H1 (cell line): ENCODE results near the gene TUBA8. TPM values are rescaled to one million over a fixed set of nuclear protein-coding genes. Genes with fewer than 3 reads are reported as not detected.
"Not testable (repeated sequence)": the region's sequence is repeated elsewhere in the genome, so short reads cannot be mapped to it uniquely, and the experiment has no call there.

Source experiments
- CTCF ChIA-PET: fragments of 300-600 bp; sonication (Branson Sonifier 250); formaldehyde crosslinking; loops from one replicate; lab custom pipeline; 2021; ENCODE audit not compliant: partially characterized antibody; lab: Charles Lee
- POLR2A ChIA-PET: fragments of 300-600 bp; sonication (Branson Sonifier 250); formaldehyde crosslinking; loops from one replicate; lab custom pipeline; 2021; ENCODE audit warnings: inconsistent platforms; ENCODE audit not compliant: partially characterized antibody; lab: Charles Lee
- DNase-seq, 2 experiments: peaks; one replicate each; pipeline versions ENCODE4 v3.0.0 to v3.0.0-alpha.2; 2010 to 2022; ENCODE audit warnings: low spot score in 2 of 2, low read depth in 1 of 2, mixed read lengths in 1 of 2
- FAIRE-seq: peaks from 2 replicates; lab custom pipeline; 2011; peaks lifted over from hg19 to GRCh38; lab: Jason Lieb, UNC
- H2AFZ ChIP-seq: 2 replicates; pipeline ENCODE4 v1.8.1; 2012; ENCODE audit warnings: low read length, inconsistent platforms
- H2AK5ac ChIP-seq: 2 replicates; pipeline ENCODE4 v1.6.1; 2013; ENCODE audit warnings: low read depth, low read length
- H2BK120ac ChIP-seq: replicated peaks from 2 replicates; pipeline ENCODE3; 2013; ENCODE audit warnings: low read depth, low read length, inconsistent platforms
- H2BK12ac ChIP-seq: 2 replicates; pipeline ENCODE4 v1.6.1; 2013; ENCODE audit warnings: low read depth, low read length
- H2BK15ac ChIP-seq: 2 replicates; pipeline ENCODE4 v1.6.1; 2013; ENCODE audit warnings: low read length
- H2BK20ac ChIP-seq: 2 replicates; pipeline ENCODE4 v1.6.1; 2013; ENCODE audit warnings: low read length
- H2BK5ac ChIP-seq: 2 replicates; pipeline ENCODE4 v1.6.1; 2013; ENCODE audit warnings: low read depth, low read length
- H3K14ac ChIP-seq: 2 replicates; pipeline ENCODE4 v1.6.1; 2013; ENCODE audit warnings: inconsistent platforms; ENCODE audit not compliant: insufficient read length
- H3K18ac ChIP-seq: 2 replicates; pipeline ENCODE4 v1.6.1; 2013; ENCODE audit warnings: low read length; ENCODE audit errors: extremely low read depth
- H3K23ac ChIP-seq: 2 replicates; pipeline ENCODE4 v1.6.1; 2013; ENCODE audit warnings: inconsistent platforms; ENCODE audit not compliant: insufficient read length
- H3K23me2 ChIP-seq: 2 replicates; pipeline ENCODE4 v1.6.1; 2013; ENCODE audit warnings: low read depth, low read length
- H3K27ac ChIP-seq: 2 replicates; pipeline ENCODE4 v1.6.1; 2011; ENCODE audit warnings: low read depth, low read length, inconsistent platforms
- H3K27me3 ChIP-seq, 4 experiments: replicated peaks in 1 of 4; 1 replicate in 1 of 4; 2 replicates in 3 of 4; pipeline versions ENCODE4 v1.6.1 to v1.8.1; 2011 to 2013; ENCODE audit warnings: low read length in 3 of 4, mild to moderate bottlenecking in 3 of 4, inconsistent platforms in 2 of 4, mixed read lengths in 2 of 4, moderate library complexity in 1 of 4; ENCODE audit not compliant: control insufficient read depth in 3 of 4, insufficient read depth in 3 of 4; ENCODE audit errors: extremely low read depth in 1 of 4
- H3K36me3 ChIP-seq, 4 experiments: 2 replicates each; pipeline versions ENCODE4 v1.6.1 to v1.8.1; 2011 to 2013; ENCODE audit warnings: mild to moderate bottlenecking in 4 of 4, low read length in 3 of 4, moderate library complexity in 2 of 4, control low read depth in 1 of 4, inconsistent platforms in 1 of 4; ENCODE audit not compliant: insufficient read depth in 4 of 4, control insufficient read depth in 2 of 4
- H3K4ac ChIP-seq: replicated peaks from 2 replicates; pipeline ENCODE3; 2013; ENCODE audit warnings: low read length, low read depth, mixed read lengths, inconsistent platforms; ENCODE audit not compliant: insufficient read length
- H3K4me1 ChIP-seq, 4 experiments: replicated peaks in 1 of 4; 1 replicate in 1 of 4; 2 replicates in 3 of 4; pipeline versions ENCODE4 v1.6.1 to v1.8.1; 2011 to 2013; ENCODE audit warnings: low read length in 3 of 4, inconsistent platforms in 2 of 4, mixed read lengths in 1 of 4; ENCODE audit not compliant: insufficient read depth in 4 of 4, control insufficient read depth in 3 of 4
- H3K4me2 ChIP-seq, 2 experiments: 2 replicates each; pipeline versions ENCODE4 v1.6.1 to v1.8.1; 2011 to 2013; ENCODE audit warnings: low read depth in 2 of 2, low read length in 2 of 2, control low read depth in 1 of 2, inconsistent platforms in 1 of 2, mild to moderate bottlenecking in 1 of 2; ENCODE audit not compliant: insufficient read depth in 1 of 2
- H3K4me3 ChIP-seq, 4 experiments: fragments of 200-600, 300-600 bp in 1 of 4; sonication (generic), shearing (Covaris generic), sonication (Bioruptor Twin) in 1 of 4; 2 replicates each; pipeline versions ENCODE4 v1.5.1 to v1.8.1; 2011 to 2016; ENCODE audit warnings: low read length in 4 of 4, low read depth in 3 of 4, control low read depth in 2 of 4, inconsistent platforms in 2 of 4, mild to moderate bottlenecking in 2 of 4, mixed read lengths in 1 of 4, moderate library complexity in 1 of 4; ENCODE audit not compliant: insufficient read depth in 2 of 4; ENCODE audit errors: extremely low read depth in 1 of 4
- H3K56ac ChIP-seq: replicated peaks from 2 replicates; pipeline ENCODE3; 2013; ENCODE audit warnings: low read depth, mild to moderate bottlenecking, mixed read lengths, low read length, inconsistent platforms; ENCODE audit not compliant: insufficient read length
- H3K79me1 ChIP-seq: 2 replicates; pipeline ENCODE4 v1.6.1; 2013; ENCODE audit warnings: low read depth, low read length, control low read depth
- H3K79me2 ChIP-seq, 2 experiments: 2 replicates each; pipeline versions ENCODE4 v1.6.1 to v1.8.1; 2012 to 2013; ENCODE audit warnings: low read length in 2 of 2, mild to moderate bottlenecking in 2 of 2, inconsistent platforms in 1 of 2; ENCODE audit not compliant: insufficient read depth in 2 of 2, control insufficient read depth in 1 of 2
- H3K9ac ChIP-seq, 4 experiments: replicated peaks in 1 of 4; 1 replicate in 1 of 4; 2 replicates in 3 of 4; pipeline versions ENCODE4 v1.6.1 to v1.8.1; 2011 to 2013; ENCODE audit warnings: low read depth in 3 of 4, low read length in 3 of 4, control low read depth in 2 of 4, mild to moderate bottlenecking in 2 of 4, moderate library complexity in 2 of 4, inconsistent platforms in 1 of 4; ENCODE audit errors: extremely low read depth in 1 of 4
- H3K9me3 ChIP-seq, 2 experiments: 2 replicates each; pipeline versions ENCODE4 v1.6.1 to v1.8.1; 2012 to 2013; ENCODE audit warnings: mild to moderate bottlenecking in 2 of 2, moderate library complexity in 2 of 2, control low read depth in 1 of 2, inconsistent platforms in 1 of 2, low read depth in 1 of 2, low read length in 1 of 2, mixed read lengths in 1 of 2; ENCODE audit not compliant: insufficient read depth in 2 of 2
- H4K20me1 ChIP-seq, 2 experiments: replicated peaks in 1 of 2; 2 replicates each; pipeline versions ENCODE3 to v1.8.1; 2011 to 2013; ENCODE audit warnings: inconsistent platforms in 2 of 2, low read length in 2 of 2, mild to moderate bottlenecking in 1 of 2; ENCODE audit not compliant: insufficient read depth in 2 of 2, control insufficient read depth in 1 of 2
- H4K5ac ChIP-seq: 2 replicates; pipeline ENCODE4 v1.6.1; 2013; ENCODE audit warnings: low read length, low read depth, mixed read lengths, inconsistent platforms; ENCODE audit not compliant: insufficient read length
- H4K8ac ChIP-seq: 2 replicates; pipeline ENCODE4 v1.8.0; 2013; ENCODE audit warnings: mild to moderate bottlenecking, moderate library complexity, low read length, inconsistent platforms; ENCODE audit not compliant: insufficient read depth; ENCODE audit errors: extremely low read depth
- H4K91ac ChIP-seq: replicated peaks from 2 replicates; pipeline ENCODE3; 2013; ENCODE audit warnings: low read length, mixed read lengths, inconsistent platforms; ENCODE audit not compliant: insufficient read length
- WGBS, 2 experiments: shearing (Covaris generic) in 1 of 2; methylation state at CpG; one replicate each; pipeline versions ENCODE4 v1.1.6 to v1.1.7; 2013 to 2015; ENCODE audit warnings: low lambda C conversion rate in 2 of 2, mixed read lengths in 2 of 2, inconsistent platforms in 1 of 2, low coverage in 1 of 2, missing lambda C conversion rate in 1 of 2; ENCODE audit not compliant: insufficient replicate concordance in 2 of 2, insufficient coverage in 1 of 2, insufficient read length in 1 of 2; ENCODE audit errors: extremely low coverage in 1 of 2, missing lambda C conversion rate in 1 of 2; 5-methylcytosine and 5-hydroxymethylcytosine counted together
- polyA plus RNA-seq, 7 experiments: library from polyadenylated mRNA; depleted of rRNA in 3 of 7; stranded (reverse) in 5 of 7; unstranded in 2 of 7; fragments of >200 nt in 5 of 7; fragments of 200-250 nt in 2 of 7; gene quantifications; 1 replicate in 5 of 7; 2 replicates in 1 of 7; 4 replicates in 1 of 7; pipeline versions ENCODE4 v1.2.1 to v1.2.3, GENCODE V29; 2011 to 2013; ENCODE audit warnings: missing spikeins in 2 of 7, mixed read lengths in 2 of 7
- total RNA-seq: library from RNA; stranded (reverse); fragmentation: NEBNext Ultra II Directional; extraction: Animal tissue kit (Norgen Biotek cat#: 25700); gene quantifications from 2 replicates; pipeline ENCODE4 v1.2.1, GENCODE V29; 2021

TUBA8 gene
- total and polyA plus RNA-seq, 2 of the 8 experiments (the other 6 are each of a cell fraction or from before 2014, with no cell fraction given) = 1.0 to 4.0 TPM

DNA sequence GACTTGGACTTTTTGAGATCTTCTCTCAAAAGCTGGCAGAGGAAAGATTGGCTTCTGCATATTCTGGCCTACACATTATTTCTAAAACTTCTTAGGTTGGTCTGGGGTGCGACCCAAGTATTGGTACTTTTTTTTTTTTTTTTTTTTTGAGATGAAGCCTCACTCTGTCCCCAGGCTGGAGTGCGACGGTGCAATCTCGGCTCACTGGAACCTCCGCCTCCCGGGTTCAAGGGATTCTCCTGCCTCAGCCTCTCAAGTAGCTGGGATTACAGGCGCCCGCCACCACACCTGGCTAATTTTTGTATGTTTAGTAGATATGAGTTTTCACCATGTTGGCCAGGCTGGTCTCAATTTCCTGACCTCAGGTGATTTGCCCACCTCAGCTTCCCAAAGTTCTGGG, 50.0 kb downstream of the TUBA8 start:
- H4K91ac ChIP-seq, H3K56ac ChIP-seq, H3K27ac ChIP-seq, DNase-seq, POLR2A ChIA-PET, H3K4me1 ChIP-seq, H3K79me1 ChIP-seq, H3K4ac ChIP-seq, CTCF ChIA-PET, H3K36me3 ChIP-seq, H2BK120ac ChIP-seq, H2BK15ac ChIP-seq, H2BK5ac ChIP-seq, H3K79me2 ChIP-seq, H4K20me1 ChIP-seq, H2AFZ ChIP-seq, FAIRE-seq, H2AK5ac ChIP-seq, H4K8ac ChIP-seq, H3K27me3 ChIP-seq, H3K18ac ChIP-seq, H2BK12ac ChIP-seq, H3K4me3 ChIP-seq, H3K4me2 ChIP-seq, H3K23me2 ChIP-seq, H2BK20ac ChIP-seq, H3K14ac ChIP-seq, H3K23ac ChIP-seq, H4K5ac ChIP-seq, H3K9ac ChIP-seq, H3K9me3 ChIP-seq: not testable (repeated sequence)
- 100% methylated on average over 7 of the region's 8 CpGs; no CpG with 5 or more reads in 1 of the 2 experiments for WGBS, 2 experiments

DNA sequence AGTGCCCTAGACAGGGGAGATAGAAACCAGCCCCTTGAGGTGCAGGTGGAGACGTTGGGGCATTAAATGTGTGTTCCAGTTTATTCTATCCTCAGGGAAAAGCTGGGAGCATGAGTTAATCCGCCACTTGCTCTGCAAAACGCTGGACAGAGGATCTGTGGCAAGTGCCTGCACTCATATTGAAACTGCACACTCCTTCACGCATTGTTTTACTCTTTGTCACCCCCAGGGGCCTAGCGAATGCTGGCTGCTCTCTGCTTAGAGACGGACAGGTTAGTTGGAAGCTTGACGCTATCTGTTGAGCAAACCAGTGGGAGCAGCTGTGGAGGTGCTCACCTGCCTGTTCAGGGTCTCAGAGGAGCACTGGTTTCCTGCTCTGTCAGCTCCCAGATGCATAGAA, 53.2 kb downstream of the TUBA8 start:
- H3K9me3 ChIP-seq, H3K4me1 ChIP-seq, H3K4me2 ChIP-seq, H4K5ac ChIP-seq, H4K20me1 ChIP-seq, H2BK5ac ChIP-seq, H2AK5ac ChIP-seq, H4K8ac ChIP-seq, H3K14ac ChIP-seq, FAIRE-seq, H2AFZ ChIP-seq, H3K23me2 ChIP-seq, DNase-seq, H4K91ac ChIP-seq, H3K79me1 ChIP-seq, H2BK120ac ChIP-seq, H3K36me3 ChIP-seq, H3K27ac ChIP-seq, CTCF ChIA-PET, H3K9ac ChIP-seq, H3K4me3 ChIP-seq, H3K18ac ChIP-seq, H2BK15ac ChIP-seq, H3K4ac ChIP-seq, H2BK20ac ChIP-seq, POLR2A ChIA-PET, H3K56ac ChIP-seq, H3K79me2 ChIP-seq, H3K23ac ChIP-seq, H3K27me3 ChIP-seq: not testable (repeated sequence)
- peak overlapping the region; percentile 27; the same call in 1 of the 2 replicates for H2BK12ac ChIP-seq
- 83% methylated on average over 7 of the region's 7 CpGs; no CpG with 5 or more reads in 1 of the 2 experiments for WGBS, 2 experiments
